ENCODE measurements around the gene SLC7A7. TPM values are rescaled to one million over a fixed set of nuclear protein-coding genes. Genes with fewer than 3 reads are reported as not detected.

SLC7A7 gene
- total and polyA plus RNA-seq, 8 donors, result 3.1 to 29.4 (median 8.1) TPM; not detected in 2

- DNase-seq, result no peak
- H3K27me3 ChIP-seq, result no peaks in the 10 kb centered on the region
- peaks cover 0 to 3% (median 0%) of the 10 kb centered on the region in 4 donors for H3K36me3 ChIP-seq
- intact Hi-C loops (cut with DNase I; ENCODE audit: low total_unique reads), result no loop called here
- peak overlapping the region in 1 of 5 donors; percentile 43 for H3K27ac ChIP-seq
- H3K4me3 ChIP-seq, result no peak overlapping the region
- TF ChIP-seq CTCF (IDR thresholded peaks at IDR 0.05), result no peak
- no peak for TF ChIP-seq POLR2AphosphoS5 (IDR thresholded peaks at IDR 0.05)
- no peak for TF ChIP-seq EP300 (IDR thresholded peaks at IDR 0.05)
- TF ChIP-seq POLR2A (IDR thresholded peaks at IDR 0.05), result no peak
- H3K9me3 ChIP-seq, result no peaks in the 10 kb centered on the region
- 12 to 26% (median 20%) methylated on average over 4 of the region's 4 CpGs for WGBS, 5 donors
- peaks cover 0 to 10% (median 0%) of the 10 kb centered on the region in 4 donors for H3K4me1 ChIP-seq
These were observed 66.6 kb downstream of the SLC7A7 start for GRCh38 chr14:22748631-22749068.

- H3K4me3 ChIP-seq, result no peak overlapping the region
- peaks cover 0 to 3% (median 0%) of the 10 kb centered on the region in 4 donors for H3K36me3 ChIP-seq
- TF ChIP-seq CTCF (IDR thresholded peaks at IDR 0.05), result no peak
- no peak for TF ChIP-seq EP300 (IDR thresholded peaks at IDR 0.05)
- TF ChIP-seq POLR2AphosphoS5 (IDR thresholded peaks at IDR 0.05), result no peak
- TF ChIP-seq POLR2A (IDR thresholded peaks at IDR 0.05), result no peak
- peak overlapping the region in 1 of 5 donors; percentile 43 for H3K27ac ChIP-seq
- H3K27me3 ChIP-seq, result no peaks in the 10 kb centered on the region
- no peak for DNase-seq
- no peaks in the 10 kb centered on the region for H3K9me3 ChIP-seq
- peaks cover 0 to 10% (median 0%) of the 10 kb centered on the region in 4 donors for H3K4me1 ChIP-seq
- intact Hi-C loops (cut with DNase I; ENCODE audit: low total_unique reads), result no loop called here
- 61 to 85% (median 79%) methylated on average over 4 of the region's 4 CpGs for WGBS, 5 donors
These were observed 67.0 kb downstream of the SLC7A7 start for GRCh38 chr14:22748206-22748605.

GRCh38 chr14:22747769-22748168 is 67.5 kb downstream of the SLC7A7 start:
- Histone ChIP-seq H3K9me3 (no peaks in the 10 kb centered on the region), H3K36me3 (peaks cover 0 to 3% (median 0%) of the 10 kb centered on the region in 4 donors), H3K27me3 (no peaks in the 10 kb centered on the region), H3K27ac (no peak overlapping the region), H3K4me1 (peaks cover 0 to 10% (median 0%) of the 10 kb centered on the region in 4 donors), H3K4me3 (no peak overlapping the region)
- no peak for DNase-seq
- intact Hi-C loops (cut with DNase I; ENCODE audit: low total_unique reads), result no loop called here
- no peak for TF ChIP-seq CTCF (IDR thresholded peaks at IDR 0.05)
- TF ChIP-seq EP300 (IDR thresholded peaks at IDR 0.05), result no peak
- TF ChIP-seq POLR2AphosphoS5 (IDR thresholded peaks at IDR 0.05), result no peak
- TF ChIP-seq POLR2A (IDR thresholded peaks at IDR 0.05), result no peak
- WGBS, 5 donors, result 67 to 81% (median 77%) methylated on average over 4 of the region's 4 CpGs

GRCh38 chr14:22740020-22740419 is 75.2 kb downstream of the SLC7A7 start:
- no peak for TF ChIP-seq EP300 (IDR thresholded peaks at IDR 0.05)
- no peak for TF ChIP-seq CTCF (IDR thresholded peaks at IDR 0.05)
- TF ChIP-seq POLR2AphosphoS5 (IDR thresholded peaks at IDR 0.05), result no peak
- no peak for DNase-seq
- Histone ChIP-seq H3K4me3 (no peak overlapping the region), H3K27ac (no peak overlapping the region), H3K9me3 (no peaks in the 10 kb centered on the region), H3K36me3 (peaks cover 0 to 3% (median 0%) of the 10 kb centered on the region in 4 donors), H3K4me1 (no peaks in the 10 kb centered on the region), H3K27me3 (no peaks in the 10 kb centered on the region)
- 75 to 89% (median 81%) methylated on average over 3 of the region's 3 CpGs for WGBS, 5 donors
- intact Hi-C loops (cut with DNase I; ENCODE audit: low total_unique reads), result no loop called here
